Neural cell (in vitro differentiated cells): ENCODE measurements around the gene MINDY3. TPM values are rescaled to one million over a fixed set of nuclear protein-coding genes. Genes with fewer than 3 reads are reported as not detected.

ENCODE experiments used
- H2AFZ ChIP-seq: fragments of 200-600, 300-800 bp; sonication (generic), shearing (Covaris generic); 2 replicates; pipeline ENCODE4 v1.6.0; 2014; ENCODE audit warnings: low read depth, mild to moderate bottlenecking, antibody characterized with exemption, low read length, moderate library complexity
- H3F3A ChIP-seq: fragments of 200-600 bp; shearing (Covaris generic); 2 replicates; pipeline ENCODE4 v1.6.1; 2016; ENCODE audit warnings: mild to moderate bottlenecking, moderate library complexity, mixed read lengths, antibody characterized with exemption, low read length; ENCODE audit not compliant: insufficient read depth, poor library complexity, severe bottlenecking
- H3K27ac ChIP-seq: fragments of 200-600, 300-800 bp; sonication (generic), shearing (Covaris generic); 2 replicates; pipeline ENCODE4 v1.5.1; 2014; ENCODE audit warnings: mild to moderate bottlenecking, low read length, moderate library complexity
- H3K27me3 ChIP-seq: fragments of 300-800, 200-600 bp; sonication (generic), shearing (Covaris generic); 2 replicates; pipeline ENCODE4 v1.6.0; 2014; ENCODE audit warnings: mild to moderate bottlenecking, low read depth, low read length, moderate library complexity; ENCODE audit not compliant: insufficient read depth
- H3K36me3 ChIP-seq: fragments of 300-800, 200-600 bp; sonication (generic), shearing (Covaris generic); 2 replicates; pipeline ENCODE4 v1.5.1; 2014; ENCODE audit warnings: mild to moderate bottlenecking, antibody characterized with exemption, low read length, moderate library complexity; ENCODE audit not compliant: insufficient read depth
- H3K4me2 ChIP-seq: fragments of 300-800, 200-600 bp; sonication (generic), shearing (Covaris generic); 2 replicates; pipeline ENCODE4 v1.6.0; 2014; ENCODE audit warnings: mild to moderate bottlenecking, low read length
- H3K4me3 ChIP-seq: fragments of 300-800, 200-600 bp; sonication (generic), shearing (Covaris generic); 2 replicates; pipeline ENCODE4 v1.5.1; 2014; ENCODE audit warnings: mild to moderate bottlenecking, low read length, moderate library complexity
- H3K79me2 ChIP-seq: fragments of 200-600 bp; shearing (Covaris generic); replicated peaks from 2 replicates; pipeline ENCODE4 v1.6.0; 2014; ENCODE audit warnings: mild to moderate bottlenecking, low read length, moderate library complexity; ENCODE audit not compliant: insufficient read depth
- H3K9ac ChIP-seq: fragments of 300-800, 200-600 bp; sonication (generic), shearing (Covaris generic); 2 replicates; pipeline ENCODE4 v1.6.1; 2016; ENCODE audit warnings: mild to moderate bottlenecking, low read length, mixed read lengths
- H3K9me2 ChIP-seq: fragments of 200-600 bp; shearing (Covaris generic); 2 replicates; pipeline ENCODE4 v1.6.1; 2016; ENCODE audit warnings: mild to moderate bottlenecking, low read length, mixed read lengths; ENCODE audit not compliant: insufficient read depth
- H3K9me3 ChIP-seq: fragments of 200-600, 300-800 bp; sonication (generic), shearing (Covaris generic); 2 replicates; pipeline ENCODE4 v1.6.1; 2016; ENCODE audit warnings: mild to moderate bottlenecking, mixed run types, low read length, moderate library complexity, mixed read lengths
- H4K20me1 ChIP-seq: fragments of 200-600 bp; shearing (Covaris generic); 2 replicates; pipeline ENCODE4 v1.6.1; 2016; ENCODE audit warnings: mild to moderate bottlenecking, mixed run types; ENCODE audit not compliant: insufficient read depth
- EP300 ChIP-seq: fragments of 450-650 bp; conservative IDR thresholded peaks from 2 replicates; pipeline ENCODE4 v1.6.1; 2014; ENCODE audit warnings: antibody characterized with exemption, mild to moderate bottlenecking, moderate library complexity; ENCODE audit not compliant: poor library complexity, severe bottlenecking
- EZH2 ChIP-seq: fragments of 200-600, 300-800 bp; shearing (Covaris generic), sonication (generic); IDR thresholded peaks from 2 replicates; pipeline ENCODE4 v1.6.1; 2014; ENCODE audit warnings: antibody characterized with exemption, low read length, borderline replicate concordance, mild to moderate bottlenecking; ENCODE audit not compliant: insufficient read depth, poor library complexity, severe bottlenecking
- MXI1 ChIP-seq: fragments of 450-650 bp; conservative IDR thresholded peaks from 2 replicates; pipeline ENCODE4 v1.6.1; 2014; ENCODE audit warnings: antibody characterized with exemption, mild to moderate bottlenecking; ENCODE audit not compliant: poor library complexity, severe bottlenecking
- POLR2AphosphoS5 ChIP-seq: IDR thresholded peaks from 2 replicates; pipeline ENCODE4 v1.6.1; 2012
- RAD21 ChIP-seq: fragments of 450-650 bp; conservative IDR thresholded peaks from 2 replicates; pipeline ENCODE4 v1.6.1; 2014; ENCODE audit warnings: antibody characterized with exemption, mild to moderate bottlenecking, moderate library complexity
- SMC3 ChIP-seq: fragments of 450-650 bp; conservative IDR thresholded peaks from 2 replicates; pipeline ENCODE4 v1.6.1; 2014; ENCODE audit warnings: antibody characterized with exemption, mild to moderate bottlenecking, moderate library complexity; ENCODE audit not compliant: poor library complexity
- TAF1 ChIP-seq: IDR thresholded peaks from 2 replicates; pipeline ENCODE4 v1.6.1; 2012; ENCODE audit warnings: low read depth
- polyA plus RNA-seq: library from polyadenylated mRNA; depleted of rRNA; stranded (reverse); fragments of >200 nt; gene quantifications from 2 replicates; pipeline ENCODE4 v1.2.3, GENCODE V29; 2014
- TF ChIP-seq, protein P1 (sequence below): fragments of 450-650 bp; IDR thresholded peaks from 2 replicates; pipeline ENCODE4 v1.5.1; 2014; ENCODE audit warnings: antibody characterized with exemption, mild to moderate bottlenecking, moderate library complexity; ENCODE audit not compliant: poor library complexity, severe bottlenecking
- TF ChIP-seq, protein P2 (sequence below): IDR thresholded peaks from 2 replicates; pipeline ENCODE4 v1.6.1; 2012; ENCODE audit warnings: borderline replicate concordance

Gene MINDY3
- polyA plus RNA-seq, 1 donor from 2014 or later = 56.5 TPM

DNA sequence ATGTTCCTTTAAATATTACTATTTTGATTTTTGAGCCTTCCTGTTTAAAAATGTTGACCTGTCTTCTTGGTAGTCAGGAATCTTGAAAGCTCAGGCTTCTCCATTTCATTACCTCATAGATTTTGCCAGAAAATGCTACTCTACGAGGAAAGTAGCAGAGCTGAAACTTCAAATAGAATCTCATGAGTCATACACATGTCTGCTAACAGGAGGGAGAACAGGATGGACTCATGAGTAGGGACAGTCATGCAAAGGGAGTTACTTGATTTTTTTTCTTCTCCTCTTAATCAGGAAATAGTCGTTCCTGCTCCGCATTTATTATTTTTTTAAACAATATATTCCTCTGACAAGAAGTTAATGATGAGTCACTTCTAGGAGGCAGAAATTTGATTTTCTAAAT, 37.0 kb upstream of the MINDY3 start:
- no peak overlapping the region for H2AFZ ChIP-seq
- TF ChIP-seq, protein P1, sequence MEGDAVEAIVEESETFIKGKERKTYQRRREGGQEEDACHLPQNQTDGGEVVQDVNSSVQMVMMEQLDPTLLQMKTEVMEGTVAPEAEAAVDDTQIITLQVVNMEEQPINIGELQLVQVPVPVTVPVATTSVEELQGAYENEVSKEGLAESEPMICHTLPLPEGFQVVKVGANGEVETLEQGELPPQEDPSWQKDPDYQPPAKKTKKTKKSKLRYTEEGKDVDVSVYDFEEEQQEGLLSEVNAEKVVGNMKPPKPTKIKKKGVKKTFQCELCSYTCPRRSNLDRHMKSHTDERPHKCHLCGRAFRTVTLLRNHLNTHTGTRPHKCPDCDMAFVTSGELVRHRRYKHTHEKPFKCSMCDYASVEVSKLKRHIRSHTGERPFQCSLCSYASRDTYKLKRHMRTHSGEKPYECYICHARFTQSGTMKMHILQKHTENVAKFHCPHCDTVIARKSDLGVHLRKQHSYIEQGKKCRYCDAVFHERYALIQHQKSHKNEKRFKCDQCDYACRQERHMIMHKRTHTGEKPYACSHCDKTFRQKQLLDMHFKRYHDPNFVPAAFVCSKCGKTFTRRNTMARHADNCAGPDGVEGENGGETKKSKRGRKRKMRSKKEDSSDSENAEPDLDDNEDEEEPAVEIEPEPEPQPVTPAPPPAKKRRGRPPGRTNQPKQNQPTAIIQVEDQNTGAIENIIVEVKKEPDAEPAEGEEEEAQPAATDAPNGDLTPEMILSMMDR = no peak
- no peak for TF ChIP-seq SMC3
- TF ChIP-seq, protein P2, sequence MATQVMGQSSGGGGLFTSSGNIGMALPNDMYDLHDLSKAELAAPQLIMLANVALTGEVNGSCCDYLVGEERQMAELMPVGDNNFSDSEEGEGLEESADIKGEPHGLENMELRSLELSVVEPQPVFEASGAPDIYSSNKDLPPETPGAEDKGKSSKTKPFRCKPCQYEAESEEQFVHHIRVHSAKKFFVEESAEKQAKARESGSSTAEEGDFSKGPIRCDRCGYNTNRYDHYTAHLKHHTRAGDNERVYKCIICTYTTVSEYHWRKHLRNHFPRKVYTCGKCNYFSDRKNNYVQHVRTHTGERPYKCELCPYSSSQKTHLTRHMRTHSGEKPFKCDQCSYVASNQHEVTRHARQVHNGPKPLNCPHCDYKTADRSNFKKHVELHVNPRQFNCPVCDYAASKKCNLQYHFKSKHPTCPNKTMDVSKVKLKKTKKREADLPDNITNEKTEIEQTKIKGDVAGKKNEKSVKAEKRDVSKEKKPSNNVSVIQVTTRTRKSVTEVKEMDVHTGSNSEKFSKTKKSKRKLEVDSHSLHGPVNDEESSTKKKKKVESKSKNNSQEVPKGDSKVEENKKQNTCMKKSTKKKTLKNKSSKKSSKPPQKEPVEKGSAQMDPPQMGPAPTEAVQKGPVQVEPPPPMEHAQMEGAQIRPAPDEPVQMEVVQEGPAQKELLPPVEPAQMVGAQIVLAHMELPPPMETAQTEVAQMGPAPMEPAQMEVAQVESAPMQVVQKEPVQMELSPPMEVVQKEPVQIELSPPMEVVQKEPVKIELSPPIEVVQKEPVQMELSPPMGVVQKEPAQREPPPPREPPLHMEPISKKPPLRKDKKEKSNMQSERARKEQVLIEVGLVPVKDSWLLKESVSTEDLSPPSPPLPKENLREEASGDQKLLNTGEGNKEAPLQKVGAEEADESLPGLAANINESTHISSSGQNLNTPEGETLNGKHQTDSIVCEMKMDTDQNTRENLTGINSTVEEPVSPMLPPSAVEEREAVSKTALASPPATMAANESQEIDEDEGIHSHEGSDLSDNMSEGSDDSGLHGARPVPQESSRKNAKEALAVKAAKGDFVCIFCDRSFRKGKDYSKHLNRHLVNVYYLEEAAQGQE = no peak
- no peak for TF ChIP-seq EP300
- no peak for TF ChIP-seq RAD21
- no peak for TF ChIP-seq TAF1
- no peak for TF ChIP-seq EZH2
- no peak for TF ChIP-seq POLR2AphosphoS5
- TF ChIP-seq MXI1 = no peak
- H3K79me2 ChIP-seq = no peaks in the 10 kb centered on the region
- no peaks in the 10 kb centered on the region for H3K36me3 ChIP-seq
- no peaks in the 10 kb centered on the region for H3K9me3 ChIP-seq
- H3K4me2 ChIP-seq = no peak overlapping the region
- H3K27me3 ChIP-seq = no peaks in the 10 kb centered on the region
- H4K20me1 ChIP-seq = no peaks in the 10 kb centered on the region
- H3K4me3 ChIP-seq = no peak overlapping the region
- H3K9ac ChIP-seq = no peak overlapping the region
- no peaks in the 10 kb centered on the region for H3K9me2 ChIP-seq
- no peaks in the 10 kb centered on the region for H3F3A ChIP-seq
- H3K27ac ChIP-seq = no peak overlapping the region

DNA sequence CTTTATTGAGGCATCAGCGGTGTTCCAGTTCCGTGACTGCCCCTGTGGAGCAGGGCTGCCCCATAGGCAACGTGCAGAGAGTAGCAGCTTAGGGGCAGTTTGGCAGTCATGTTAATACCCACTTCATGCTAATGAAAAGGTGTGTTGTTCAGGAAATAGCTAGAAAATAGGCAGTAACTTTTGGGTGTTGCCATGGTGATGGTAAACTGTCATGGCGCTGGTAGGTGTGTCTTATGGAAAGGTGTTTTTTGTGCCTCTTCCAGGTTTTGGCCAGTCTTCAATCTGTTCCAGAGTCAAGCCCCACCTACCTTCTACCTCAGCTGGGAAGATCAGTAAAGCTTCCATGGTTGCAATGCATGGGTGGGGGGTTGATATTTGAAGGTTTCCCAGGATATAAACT, 36.3 kb upstream of the MINDY3 start:
- no peak overlapping the region for H3K27ac ChIP-seq
- H2AFZ ChIP-seq = no peak overlapping the region

More for the DNA sequence above, 36.3 kb upstream of the MINDY3 start:
- Histone ChIP-seq H3K36me3 (no peaks in the 10 kb centered on the region), H3K27me3 (no peaks in the 10 kb centered on the region), H4K20me1 (no peaks in the 10 kb centered on the region), H3K9me3 (no peaks in the 10 kb centered on the region), H3F3A (no peaks in the 10 kb centered on the region), H3K9ac (no peak overlapping the region), H3K79me2 (no peaks in the 10 kb centered on the region), H3K4me3 (no peak overlapping the region), H3K4me2 (no peak overlapping the region), H3K9me2 (no peaks in the 10 kb centered on the region)
- TF ChIP-seq TAF1 (no peak), POLR2AphosphoS5 (no peak), MXI1 (no peak), EP300 (no peak), SMC3 (no peak), EZH2 (no peak), RAD21 (no peak)
- TF ChIP-seq, protein P2 = no peak
- TF ChIP-seq, protein P1 = no peak
